8988T (cell line): ENCODE results near the gene PSMD2.
A peak's percentile ranks its signal among the peaks of the same experiment; 100 is the strongest.
"Not testable (repeated sequence)": the region's sequence is repeated elsewhere in the genome, so short reads cannot be mapped to it uniquely, and the experiment has no call there.

Source experiments
- DNase-seq: peaks from one replicate; pipeline ENCODE4 v3.0.0; 2011

Gene PSMD2

GRCh38 chr3:184320104-184320445, 21.0 kb downstream of the PSMD2 start:
- DNase-seq, result peak; percentile 98

- DNase-seq, result no peak
These were observed 22.6 kb downstream of the PSMD2 start for GRCh38 chr3:184321666-184322065.

DNA sequence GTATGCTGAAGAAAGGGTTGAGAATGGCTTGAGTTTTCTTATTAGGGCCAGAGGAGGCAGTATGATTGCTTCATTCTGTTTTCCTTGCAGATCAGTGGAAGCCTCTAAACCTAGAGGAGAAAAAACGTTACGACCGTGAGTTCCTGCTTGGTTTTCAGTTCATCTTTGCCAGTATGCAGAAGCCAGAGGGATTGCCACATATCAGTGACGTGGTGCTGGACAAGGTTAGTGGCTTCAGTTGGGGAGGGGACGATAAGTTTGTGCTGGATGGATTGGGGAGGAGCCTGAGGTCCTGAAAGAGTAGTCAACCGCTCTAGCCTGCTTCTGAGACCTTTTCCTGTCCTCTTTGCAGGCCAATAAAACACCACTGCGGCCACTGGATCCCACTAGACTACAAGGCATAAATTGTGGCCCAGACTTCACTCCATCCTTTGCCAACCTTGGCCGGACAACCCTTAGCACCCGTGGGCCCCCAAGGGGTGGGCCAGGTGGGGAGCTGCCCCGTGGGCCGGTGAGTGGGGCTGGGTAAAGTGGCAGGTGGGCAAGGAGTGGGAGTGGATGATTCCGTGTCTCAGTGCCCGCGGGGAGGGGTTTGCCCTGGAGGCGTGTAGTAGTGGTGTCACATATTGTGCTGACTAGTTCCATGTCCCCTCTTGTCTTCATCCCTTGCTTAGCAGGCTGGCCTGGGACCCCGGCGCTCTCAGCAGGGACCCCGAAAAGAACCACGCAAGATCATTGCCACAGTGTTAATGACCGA, 23.9 kb downstream of the PSMD2 start:
- no peak for DNase-seq

DNA sequence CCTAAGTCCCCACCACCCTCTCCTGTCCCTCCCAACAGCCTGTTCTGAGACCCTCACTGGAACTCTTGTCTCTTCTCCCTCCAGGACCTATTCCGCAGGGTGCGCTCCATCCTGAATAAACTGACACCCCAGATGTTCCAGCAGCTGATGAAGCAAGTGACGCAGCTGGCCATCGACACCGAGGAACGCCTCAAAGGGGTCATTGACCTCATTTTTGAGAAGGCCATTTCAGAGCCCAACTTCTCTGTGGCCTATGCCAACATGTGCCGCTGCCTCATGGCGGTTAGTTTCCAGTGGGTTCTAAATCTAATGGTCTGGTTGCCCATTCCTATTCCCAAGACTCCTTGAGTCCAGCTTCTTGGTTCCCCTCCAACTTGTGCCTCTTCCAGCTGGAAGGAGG, 24.7 kb downstream of the PSMD2 start:
- no peak for DNase-seq

- DNase-seq, result no peak
These were observed 26.2 kb downstream of the PSMD2 start for GRCh38 chr3:184325269-184325668.

GRCh38 chr3:184325715-184326369, 26.8 kb downstream of the PSMD2 start:
- no peak for DNase-seq

- DNase-seq, result no peak
These were observed 28.1 kb downstream of the PSMD2 start for GRCh38 chr3:184327171-184327570.

- DNase-seq, result peak; percentile 16
These were observed 29.5 kb downstream of the PSMD2 start for GRCh38 chr3:184328516-184328915.

- no peak for DNase-seq
These were observed 33.5 kb downstream of the PSMD2 start for GRCh38 chr3:184332370-184333090.

DNA sequence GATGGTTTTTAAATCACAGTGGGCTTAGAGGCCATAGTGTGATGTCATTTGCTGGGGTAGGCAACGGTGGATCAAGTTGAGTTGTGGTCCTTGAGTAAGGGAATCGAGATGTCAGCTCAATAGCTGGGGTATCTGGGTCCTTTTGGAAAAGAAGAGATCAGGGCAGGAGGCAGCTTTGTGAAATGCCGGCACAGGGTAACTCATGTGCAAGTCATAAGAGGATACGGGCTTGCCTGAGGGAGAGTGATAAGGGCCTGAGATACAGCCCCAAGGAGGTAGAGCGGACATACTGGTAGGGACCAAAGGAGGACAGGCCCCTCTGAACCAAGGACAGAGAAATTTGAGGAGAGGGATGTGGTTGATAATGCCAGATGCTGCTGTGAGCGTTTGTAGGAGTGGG, 34.1 kb downstream of the PSMD2 start:
- no peak for DNase-seq

- no peak for DNase-seq
These were observed 34.7 kb downstream of the PSMD2 start for GRCh38 chr3:184333700-184334099.

- no peak for DNase-seq
These were observed 35.6 kb downstream of the PSMD2 start for GRCh38 chr3:184334470-184335158.

GRCh38 chr3:184335291-184335660, 36.2 kb downstream of the PSMD2 start:
- no peak for DNase-seq

GRCh38 chr3:184335661-184336546, 36.9 kb downstream of the PSMD2 start:
- peak; percentile 93 for DNase-seq

- peak; percentile 86 for DNase-seq
These were observed 37.7 kb downstream of the PSMD2 start for GRCh38 chr3:184336547-184337398.

- no peak for DNase-seq
These were observed 38.3 kb downstream of the PSMD2 start, which contains the start of gene FAM131A for GRCh38 chr3:184337399-184337714. Gene FAM131A (plus strand): TSS chr3:184337600. CDS start chr3:184337631, 31 bp downstream.

- DNase-seq, result no peak
These were observed 38.9 kb downstream of the PSMD2 start for GRCh38 chr3:184337981-184338380.

- no peak for DNase-seq
These were observed 39.5 kb downstream of the PSMD2 start for GRCh38 chr3:184338511-184338945.

- no peak for DNase-seq
These were observed 40.0 kb downstream of the PSMD2 start for GRCh38 chr3:184339001-184339400.

DNA sequence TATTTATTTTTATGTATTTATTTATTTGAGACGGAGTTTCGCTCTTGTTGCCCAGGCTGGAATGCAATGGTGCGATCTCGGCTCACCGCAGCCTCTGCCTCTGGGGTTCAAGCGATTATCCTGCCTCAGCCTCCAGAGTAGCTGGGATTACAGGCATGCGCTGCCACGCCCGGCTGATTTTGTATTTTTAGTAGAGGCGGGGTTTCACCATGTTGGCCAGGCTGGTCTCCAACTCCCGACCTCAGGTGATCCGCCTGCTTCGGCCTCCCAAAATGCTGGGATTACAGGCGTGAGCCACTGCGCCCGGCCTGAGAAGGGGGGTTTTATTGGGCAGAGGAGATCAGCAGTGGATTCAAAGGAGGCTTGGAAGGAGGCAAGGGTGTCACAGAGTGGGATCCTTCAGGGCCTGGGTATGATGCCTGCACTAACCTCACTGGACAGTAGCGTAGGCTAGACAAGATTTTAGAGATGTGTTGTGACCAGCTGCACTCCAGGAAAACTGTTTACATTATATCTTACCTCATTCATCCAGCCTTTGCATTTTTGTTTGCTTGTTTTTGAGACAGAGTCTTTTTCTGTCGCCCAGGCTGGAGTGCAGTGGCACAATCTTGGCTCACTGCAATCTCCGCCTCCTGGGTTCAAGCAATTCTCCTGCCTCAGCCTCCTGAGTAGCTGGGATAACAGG, 40.6 kb downstream of the PSMD2 start:
- not testable (repeated sequence) for DNase-seq

DNA sequence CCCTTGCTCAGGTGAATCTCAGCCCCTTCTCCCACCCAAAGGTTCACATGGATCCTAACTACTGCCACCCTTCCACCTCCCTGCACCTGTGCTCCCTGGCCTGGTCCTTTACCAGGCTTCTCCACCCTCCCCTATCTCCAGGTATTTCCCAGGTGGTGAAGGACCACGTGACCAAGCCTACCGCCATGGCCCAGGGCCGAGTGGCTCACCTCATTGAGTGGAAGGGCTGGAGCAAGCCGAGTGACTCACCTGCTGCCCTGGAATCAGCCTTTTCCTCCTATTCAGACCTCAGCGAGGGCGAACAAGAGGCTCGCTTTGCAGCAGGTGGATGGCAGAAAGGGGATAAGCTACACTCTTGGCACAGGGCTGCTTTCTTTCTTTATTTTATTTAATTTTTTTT, 42.9 kb downstream of the PSMD2 start:
- no peak for DNase-seq
